CD4-positive, alpha-beta T cell treated with Interleukin-4 for 1 hour (primary cell): ENCODE results near the gene PPP2R1B.
"Not testable (repeated sequence)": the region's sequence is repeated elsewhere in the genome, so short reads cannot be mapped to it uniquely, and the experiment has no call there.

Source experiments
- DNase-seq, 2 donors: peaks; one replicate each; pipeline ENCODE4 v3.0.0-alpha.2; 2020 to 2022

Gene PPP2R1B

GRCh38 chr11:111782109-111782741, 16.0 kb upstream of the PPP2R1B start:
- DNase-seq, result no peak

- no peak for DNase-seq
Observed at GRCh38 chr11:111779118-111779517, 12.9 kb upstream of the PPP2R1B start.

DNA sequence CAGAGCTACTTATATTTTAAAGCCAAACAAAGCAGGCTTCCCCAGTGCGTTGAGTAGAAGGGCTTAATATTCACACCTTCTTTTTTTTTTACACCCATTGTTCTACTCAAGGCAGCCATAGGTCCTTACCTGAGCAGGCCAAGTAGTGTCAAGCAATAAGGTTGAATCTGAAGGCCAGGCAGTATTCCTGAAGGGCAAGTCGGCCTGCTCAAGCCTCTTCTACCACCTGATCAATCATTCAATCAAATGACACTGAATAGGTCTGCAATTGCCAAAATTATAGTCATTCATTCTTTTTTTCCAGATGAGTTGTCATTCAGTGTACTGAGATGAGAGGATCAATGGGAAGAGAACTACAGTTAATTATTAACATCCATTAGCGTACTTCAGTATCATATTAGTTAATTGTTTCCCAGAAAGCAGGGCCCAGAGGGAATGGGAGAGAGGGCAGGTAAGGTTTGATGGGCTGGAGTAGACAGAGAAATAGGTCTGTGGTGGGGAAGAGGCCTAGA, 11.9 kb upstream of the PPP2R1B start:
- DNase-seq, result no peak

GRCh38 chr11:111777094-111778046, 11.2 kb upstream of the PPP2R1B start:
- peak; percentile 32 to 71 for DNase-seq

DNA sequence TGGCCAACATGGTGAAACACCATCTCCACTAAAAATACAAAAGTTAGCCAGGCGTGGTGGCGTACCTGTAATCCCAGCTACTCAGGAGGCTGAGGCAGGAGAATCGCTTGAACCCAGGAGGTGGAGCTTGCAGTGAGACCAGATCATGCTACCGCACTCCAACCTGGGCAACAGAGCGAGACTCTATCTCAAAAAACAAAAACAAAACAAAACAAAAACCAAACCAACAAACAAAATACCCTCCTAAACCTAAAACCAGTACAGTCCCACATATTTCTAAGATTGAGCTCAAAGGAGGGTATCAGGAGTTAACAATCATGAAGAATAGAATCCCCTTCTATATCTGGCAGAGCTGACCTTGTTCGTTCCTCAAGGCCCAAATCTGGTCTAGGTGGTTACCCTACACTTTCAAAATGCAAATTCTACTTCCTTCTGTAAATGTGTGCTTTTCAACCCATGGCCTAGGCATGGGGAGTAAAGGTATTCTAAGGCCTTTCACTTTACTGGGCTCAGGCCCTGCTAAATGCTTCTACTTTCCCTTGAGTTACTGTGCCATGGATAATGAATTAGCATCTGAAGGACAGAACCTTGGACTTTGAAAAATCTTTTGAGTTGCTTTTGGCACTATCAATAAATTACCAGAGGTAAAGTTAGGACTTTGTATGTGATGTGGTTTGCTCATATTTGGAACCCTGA, 10.4 kb upstream of the PPP2R1B start:
- DNase-seq, result no peak

- no peak for DNase-seq
Observed at GRCh38 chr11:111774955-111775710, 8.9 kb upstream of the PPP2R1B start.

DNA sequence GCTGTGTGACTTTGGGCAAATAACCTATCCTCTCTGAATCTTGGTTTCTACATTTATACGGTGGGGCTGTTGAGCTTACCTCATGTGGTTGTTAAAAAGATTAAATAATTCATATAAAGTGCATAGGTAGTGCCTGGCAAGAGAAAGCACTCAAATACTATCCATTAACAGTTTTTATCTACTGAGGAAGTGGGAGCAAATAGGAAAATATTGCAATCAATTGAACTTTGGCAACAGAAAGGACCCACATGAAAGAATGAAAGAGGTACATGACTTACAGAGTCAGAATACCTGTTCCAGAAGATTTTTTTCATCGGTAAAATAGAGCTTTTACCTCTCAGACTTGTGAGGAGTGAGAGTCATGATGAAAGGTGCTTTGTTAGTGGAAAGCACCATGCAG, 6.3 kb upstream of the PPP2R1B start:
- no peak for DNase-seq

DNA sequence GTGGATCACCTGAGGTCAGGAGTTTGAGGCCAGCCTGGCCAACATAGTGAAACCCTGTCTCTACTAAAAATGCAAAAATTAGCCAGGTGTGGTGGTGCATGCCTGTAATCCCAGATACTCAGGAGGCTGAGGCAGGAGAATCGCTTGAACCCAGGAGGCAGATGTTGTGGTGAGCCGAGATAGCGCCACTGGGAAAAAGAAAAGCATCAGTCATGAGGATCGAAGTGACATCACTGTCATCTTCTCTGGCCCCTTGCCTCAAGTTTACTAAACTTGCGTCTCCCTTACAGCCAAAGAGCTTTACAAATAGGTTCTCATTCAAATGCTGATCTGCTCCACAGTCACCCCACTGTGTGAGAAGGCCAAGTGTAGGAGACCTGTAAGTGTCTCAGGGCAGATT, 5.0 kb upstream of the PPP2R1B start:
- not testable (repeated sequence) for DNase-seq

DNA sequence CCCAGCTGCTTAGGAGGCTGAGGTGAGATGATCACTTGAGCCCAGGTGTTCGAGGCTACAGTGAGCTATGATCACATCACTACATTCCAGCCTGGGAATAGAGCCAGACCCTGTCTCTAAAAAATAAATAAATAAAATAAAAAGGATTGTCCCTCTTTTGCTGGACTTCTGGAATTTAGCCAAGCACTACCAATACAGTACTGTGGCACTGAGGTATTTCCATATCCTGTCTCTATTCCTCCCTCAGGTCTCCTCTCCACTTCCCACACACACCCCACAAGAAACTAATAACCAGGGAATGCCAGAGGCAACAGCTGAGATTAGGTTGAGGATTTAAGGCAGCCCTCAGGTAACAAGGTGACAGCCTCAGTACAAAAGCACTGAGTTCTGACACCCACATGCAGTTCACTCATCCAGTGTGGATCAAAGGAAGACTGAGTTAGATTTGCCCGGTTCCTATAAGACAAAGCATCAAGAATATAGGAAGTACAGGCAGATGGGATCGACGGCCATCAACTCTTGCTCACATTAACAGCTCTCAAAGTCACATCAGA, 4.5 kb upstream of the PPP2R1B start:
- no peak for DNase-seq

GRCh38 chr11:111766834-111767142, 599 bp upstream of the PPP2R1B start:
- no peak for DNase-seq

DNA sequence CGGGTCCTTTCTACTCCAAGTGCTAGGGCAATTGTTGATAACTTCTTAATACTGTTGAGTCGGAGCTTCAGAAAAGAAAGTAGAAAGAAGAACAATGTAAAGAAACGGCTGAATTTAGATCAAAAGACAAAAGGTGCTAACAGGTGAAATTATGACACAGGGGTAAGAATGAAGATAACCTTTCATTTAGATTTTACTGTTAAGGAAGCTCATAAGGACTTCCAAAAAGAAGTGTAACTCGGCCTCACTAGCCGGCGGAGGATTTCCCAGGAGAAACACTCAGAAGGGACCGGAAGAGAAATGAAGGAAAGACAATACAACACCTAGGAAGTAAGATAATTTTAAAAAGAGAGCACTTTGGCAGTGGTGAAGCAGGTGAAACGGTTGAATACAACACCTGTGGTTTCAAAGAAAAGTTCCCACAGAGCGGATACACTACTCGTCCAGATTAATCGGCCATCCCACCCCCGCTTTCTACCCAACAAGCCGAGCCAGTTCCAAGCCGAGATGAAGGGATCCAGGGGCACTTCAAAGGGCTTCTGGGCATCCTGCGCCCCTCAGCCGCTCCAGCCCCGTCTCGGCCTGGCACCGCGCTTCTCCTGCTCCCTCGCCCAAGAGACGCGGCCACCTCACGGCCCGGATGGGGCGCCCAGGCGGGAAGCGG, 737 bp downstream of the PPP2R1B start:
- DNase-seq, result peak in 1 of 2 donors; percentile 19

DNA sequence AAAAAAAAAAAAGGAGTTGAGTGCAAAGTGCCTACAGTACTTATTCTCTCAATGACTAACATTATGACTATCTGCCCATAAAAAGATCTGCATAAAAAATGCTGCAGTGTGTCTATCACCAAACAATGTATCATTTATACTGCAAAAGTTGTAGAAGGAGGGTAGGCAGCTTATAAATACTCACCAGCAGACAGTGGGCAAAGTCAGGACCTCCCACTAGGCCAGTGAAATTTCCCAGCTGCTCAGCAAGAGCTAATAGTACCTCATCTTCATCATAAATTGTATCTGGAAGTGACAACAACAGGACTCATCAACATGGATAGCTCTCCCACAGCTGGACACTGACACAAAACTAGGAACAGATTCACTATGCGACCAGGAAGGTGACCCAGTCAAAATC, 1.6 kb downstream of the PPP2R1B start:
- no peak for DNase-seq

DNA sequence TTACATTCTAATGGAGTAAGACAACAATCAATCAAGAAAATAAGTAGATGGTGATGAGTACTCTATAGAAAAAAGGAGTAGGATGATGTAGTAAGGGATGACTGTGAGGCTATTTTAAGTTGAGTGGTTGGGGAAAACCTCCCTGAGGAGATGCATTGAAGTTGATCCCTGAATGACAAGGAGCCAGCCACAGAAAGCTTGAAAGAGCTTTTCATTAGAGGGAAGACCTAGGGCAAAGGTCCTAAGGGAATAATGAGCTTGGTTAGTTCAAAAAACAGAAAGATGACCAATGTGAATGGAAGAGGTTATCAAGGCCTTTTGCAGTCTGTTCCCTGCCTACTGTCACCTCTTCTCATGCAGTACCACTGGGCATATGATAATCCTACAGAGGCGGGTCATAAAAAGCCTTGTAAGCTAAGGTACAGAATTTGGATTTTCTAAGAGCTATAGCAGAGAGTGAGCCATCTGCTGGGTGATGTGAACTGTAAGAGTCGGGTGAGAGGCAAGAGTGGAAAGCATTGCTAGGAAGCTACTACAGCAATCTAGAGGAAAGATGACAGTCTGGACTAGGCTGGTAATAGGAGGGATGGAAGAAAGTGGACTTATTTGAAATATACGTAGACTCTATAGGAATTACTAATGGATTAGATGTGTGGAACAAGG, 3.1 kb downstream of the PPP2R1B start:
- no peak for DNase-seq

GRCh38 chr11:111762526-111762925, 3.7 kb downstream of the PPP2R1B start:
- no peak for DNase-seq

- no peak for DNase-seq
Observed at GRCh38 chr11:111761036-111761435, 5.2 kb downstream of the PPP2R1B start.

GRCh38 chr11:111759778-111760407, 6.3 kb downstream of the PPP2R1B start:
- no peak for DNase-seq

DNA sequence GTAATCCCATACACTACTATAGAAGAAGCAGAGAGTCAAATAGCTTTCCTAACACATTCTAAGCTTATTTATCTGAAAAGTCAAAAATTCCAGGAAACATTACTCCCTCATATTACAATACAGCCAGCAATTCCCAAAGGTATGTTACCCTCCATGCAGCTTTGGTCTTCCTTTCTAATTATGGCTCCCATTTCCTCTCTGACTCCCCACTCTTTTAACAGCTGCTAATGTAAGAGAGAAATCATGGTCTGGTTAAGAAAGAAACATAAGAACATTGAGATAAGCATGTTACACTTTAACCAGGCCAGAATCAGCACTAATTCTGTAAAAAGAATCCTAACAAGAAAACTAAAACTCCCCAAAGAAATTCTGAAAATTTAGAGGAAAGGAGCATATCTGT, 6.8 kb downstream of the PPP2R1B start:
- DNase-seq, result no peak

- DNase-seq, result no peak
Observed at GRCh38 chr11:111756097-111756496, 10.1 kb downstream of the PPP2R1B start.

- DNase-seq, result no peak
Observed at GRCh38 chr11:111749646-111750045, 16.5 kb downstream of the PPP2R1B start.

DNA sequence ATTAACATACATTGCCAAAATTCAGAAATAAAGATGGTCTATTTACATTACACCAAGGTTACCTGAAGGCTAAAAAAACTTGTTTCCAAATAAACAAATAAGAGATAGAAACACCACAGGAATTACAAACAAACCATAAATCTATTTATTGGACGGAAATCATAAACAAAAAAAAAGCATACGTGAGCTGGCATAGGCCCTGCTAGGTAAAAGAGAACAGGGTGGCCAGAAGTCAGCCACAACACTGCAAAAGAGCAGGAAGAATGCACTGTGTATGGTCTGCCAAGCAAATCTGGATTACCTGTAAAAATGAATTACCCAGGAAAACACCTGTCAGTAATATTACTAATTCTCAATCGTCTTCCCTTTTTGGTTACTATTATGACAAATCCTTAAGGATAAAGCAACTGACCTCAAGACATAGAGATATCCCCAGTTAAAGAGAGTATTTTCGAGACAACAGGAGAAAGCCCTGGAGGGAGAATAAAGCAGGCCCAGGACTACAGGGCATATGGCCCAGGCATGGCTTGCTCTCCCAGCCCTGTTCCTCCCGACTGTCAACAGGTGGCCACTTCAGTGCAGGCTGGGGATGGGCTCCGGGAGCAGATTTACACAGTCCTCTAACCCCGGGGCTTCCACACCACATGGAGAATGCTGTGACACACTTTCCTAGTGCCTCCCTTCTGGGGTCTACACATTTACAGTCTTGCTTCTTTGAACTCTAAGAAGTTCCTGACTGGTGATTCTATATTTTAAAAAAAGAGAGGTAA, 18.0 kb downstream of the PPP2R1B start:
- no peak for DNase-seq
